Measurements from ENCODE around the gene PLEKHD1.
"Not testable (repeated sequence)": the region's sequence is repeated elsewhere in the genome, so short reads cannot be mapped to it uniquely, and the experiment has no call there.

The PLEKHD1 gene

GRCh38 chr14:69484444-69485314 lies at the start of gene PLEKHD1:
Gene PLEKHD1 (plus strand): TSS chr14:69484728. CDS start chr14:69484966, 238 bp downstream.
- DNase-seq (ENCODE audit: low read depth in 2 of 2): no peak

- DNase-seq (ENCODE audit: low read depth in 2 of 2): no peak
Observed at GRCh38 chr14:69439521-69440270, 44.8 kb upstream of the PLEKHD1 start.

GRCh38 chr14:69441948-69442347 lies 42.6 kb upstream of the PLEKHD1 start:
- DNase-seq (ENCODE audit: low read depth in 2 of 2): no peak

- DNase-seq (ENCODE audit: low read depth in 2 of 2): no peak
Observed at GRCh38 chr14:69443296-69443805, 41.2 kb upstream of the PLEKHD1 start.

- DNase-seq (ENCODE audit: low read depth in 2 of 2): no peak
Observed at GRCh38 chr14:69449216-69449615, 35.3 kb upstream of the PLEKHD1 start.

- DNase-seq (ENCODE audit: low read depth in 2 of 2): no peak
Observed at GRCh38 chr14:69451941-69452340, 32.6 kb upstream of the PLEKHD1 start.

GRCh38 chr14:69458350-69458749 lies 26.2 kb upstream of the PLEKHD1 start:
- no peak for DNase-seq (ENCODE audit: low read depth in 2 of 2)

GRCh38 chr14:69459122-69459521 lies 25.4 kb upstream of the PLEKHD1 start:
- DNase-seq (ENCODE audit: low read depth in 2 of 2): no peak

- peak; percentile 18 to 28 for DNase-seq (ENCODE audit: low read depth in 2 of 2)
Observed at GRCh38 chr14:69460093-69460701, 24.3 kb upstream of the PLEKHD1 start.

GRCh38 chr14:69464379-69464778 lies 20.1 kb upstream of the PLEKHD1 start:
- no peak for DNase-seq (ENCODE audit: low read depth in 2 of 2)

GRCh38 chr14:69464829-69465228 lies 19.7 kb upstream of the PLEKHD1 start:
- no peak for DNase-seq (ENCODE audit: low read depth in 2 of 2)

- no peak for DNase-seq (ENCODE audit: low read depth in 2 of 2)
Observed at GRCh38 chr14:69468949-69469348, 15.6 kb upstream of the PLEKHD1 start.

GRCh38 chr14:69471436-69471835 lies 13.1 kb upstream of the PLEKHD1 start:
- no peak for DNase-seq (ENCODE audit: low read depth in 2 of 2)

GRCh38 chr14:69471916-69472315 lies 12.6 kb upstream of the PLEKHD1 start:
- DNase-seq (ENCODE audit: low read depth in 2 of 2): no peak

GRCh38 chr14:69473260-69473659 lies 11.3 kb upstream of the PLEKHD1 start:
- DNase-seq (ENCODE audit: low read depth in 2 of 2): no peak

- DNase-seq (ENCODE audit: low read depth in 2 of 2): no peak
Observed at GRCh38 chr14:69473946-69474345, 10.6 kb upstream of the PLEKHD1 start.

GRCh38 chr14:69475194-69475818 lies 9.2 kb upstream of the PLEKHD1 start:
- no peak for DNase-seq (ENCODE audit: low read depth in 2 of 2)

- not testable (repeated sequence) for DNase-seq (ENCODE audit: low read depth in 2 of 2)
Observed at GRCh38 chr14:69476824-69477450, 7.6 kb upstream of the PLEKHD1 start.

- DNase-seq (ENCODE audit: low read depth in 2 of 2): not testable (repeated sequence)
Observed at GRCh38 chr14:69478055-69478454, 6.5 kb upstream of the PLEKHD1 start.

- DNase-seq (ENCODE audit: low read depth in 2 of 2): no peak
Observed at GRCh38 chr14:69479696-69480095, 4.8 kb upstream of the PLEKHD1 start.

GRCh38 chr14:69480136-69480535 lies 4.4 kb upstream of the PLEKHD1 start:
- DNase-seq (ENCODE audit: low read depth in 2 of 2): no peak
